Measurements from ENCODE around the gene BMP7. TPM values are rescaled to one million over a fixed set of nuclear protein-coding genes. Genes with fewer than 3 reads are reported as not detected.

Gene BMP7
- total and polyA plus RNA-seq, 2 of the 13 experiments (the other 11 are each of a cell fraction or from before 2014, with no cell fraction given), result not detected

DNA sequence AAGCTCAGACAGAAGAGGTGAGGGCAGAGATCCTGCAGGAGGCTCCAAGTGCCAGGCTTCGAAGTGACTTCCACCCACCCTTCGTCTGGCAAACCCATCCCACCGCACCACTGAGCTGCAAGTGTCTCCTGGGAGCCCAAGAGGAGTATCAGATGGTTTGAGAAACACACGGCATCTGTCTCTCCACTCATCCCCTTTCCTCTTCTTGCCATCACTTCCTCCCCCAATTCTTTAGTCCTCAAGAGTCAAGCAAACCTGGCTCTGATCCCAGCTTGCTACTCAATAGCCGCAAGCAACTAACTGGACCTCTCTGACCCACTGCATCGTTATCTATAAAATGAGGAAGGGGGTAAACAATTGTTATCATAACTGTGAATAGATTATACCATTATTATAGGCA is 142.1 kb downstream of the BMP7 start:
- no peak overlapping the region for H3K4me2 ChIP-seq (ENCODE audit: low read depth, low read length)
- TF ChIP-seq MED1 (CRISPR knock-in tag; IDR thresholded peaks at IDR 0.05) (no peak), ZNF569 (CRISPR knock-in tag; IDR thresholded peaks at IDR 0.05; ENCODE audit: borderline replicate concordance) (no peak), ZBTB42 (CRISPR knock-in tag; IDR thresholded peaks at IDR 0.05) (no peak), CHD2 (IDR thresholded peaks at IDR 0.05; ENCODE audit: low read depth, low read length) (no peak), CCAR2 (optimal IDR thresholded peaks at IDR 0.05; ENCODE audit: low read depth, low read length) (no peak), HMG20A (CRISPR knock-in tag; IDR thresholded peaks at IDR 0.05; ENCODE audit: borderline replicate concordance) (no peak), ZNF737 (CRISPR knock-in tag; IDR thresholded peaks at IDR 0.05; ENCODE audit: borderline replicate concordance) (no peak), MZF1 (CRISPR knock-in tag; IDR thresholded peaks at IDR 0.05; ENCODE audit: borderline replicate concordance) (no peak), ZNF367 (CRISPR knock-in tag; IDR thresholded peaks at IDR 0.05; ENCODE audit: borderline replicate concordance) (no peak), ZNF263 (CRISPR knock-in tag; IDR thresholded peaks at IDR 0.05) (no peak), MEIS1 (CRISPR knock-in tag; IDR thresholded peaks at IDR 0.05; ENCODE audit: borderline replicate concordance) (no peak), TAF15 (IDR thresholded peaks at IDR 0.05; ENCODE audit: low read depth, low read length, poor library complexity, severe bottlenecking) (no peak), ZNF121 (CRISPR knock-in tag; IDR thresholded peaks at IDR 0.05) (no peak), MYC (CRISPR knock-in tag; IDR thresholded peaks at IDR 0.05; ENCODE audit: borderline replicate concordance) (no peak), ZNF547 (CRISPR knock-in tag; IDR thresholded peaks at IDR 0.05) (no peak), GABPB1 (CRISPR knock-in tag; IDR thresholded peaks at IDR 0.05) (no peak), EHMT2 (IDR thresholded peaks at IDR 0.05; ENCODE audit: borderline replicate concordance, low read depth, low read length) (no peak)
- TF ChIP-seq, protein P1, sequence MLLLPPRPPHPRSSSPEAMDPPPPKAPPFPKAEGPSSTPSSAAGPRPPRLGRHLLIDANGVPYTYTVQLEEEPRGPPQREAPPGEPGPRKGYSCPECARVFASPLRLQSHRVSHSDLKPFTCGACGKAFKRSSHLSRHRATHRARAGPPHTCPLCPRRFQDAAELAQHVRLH (CRISPR knock-in tag; IDR thresholded peaks at IDR 0.05; ENCODE audit: borderline replicate concordance, low read depth), result no peak
- TF ChIP-seq, protein P2, sequence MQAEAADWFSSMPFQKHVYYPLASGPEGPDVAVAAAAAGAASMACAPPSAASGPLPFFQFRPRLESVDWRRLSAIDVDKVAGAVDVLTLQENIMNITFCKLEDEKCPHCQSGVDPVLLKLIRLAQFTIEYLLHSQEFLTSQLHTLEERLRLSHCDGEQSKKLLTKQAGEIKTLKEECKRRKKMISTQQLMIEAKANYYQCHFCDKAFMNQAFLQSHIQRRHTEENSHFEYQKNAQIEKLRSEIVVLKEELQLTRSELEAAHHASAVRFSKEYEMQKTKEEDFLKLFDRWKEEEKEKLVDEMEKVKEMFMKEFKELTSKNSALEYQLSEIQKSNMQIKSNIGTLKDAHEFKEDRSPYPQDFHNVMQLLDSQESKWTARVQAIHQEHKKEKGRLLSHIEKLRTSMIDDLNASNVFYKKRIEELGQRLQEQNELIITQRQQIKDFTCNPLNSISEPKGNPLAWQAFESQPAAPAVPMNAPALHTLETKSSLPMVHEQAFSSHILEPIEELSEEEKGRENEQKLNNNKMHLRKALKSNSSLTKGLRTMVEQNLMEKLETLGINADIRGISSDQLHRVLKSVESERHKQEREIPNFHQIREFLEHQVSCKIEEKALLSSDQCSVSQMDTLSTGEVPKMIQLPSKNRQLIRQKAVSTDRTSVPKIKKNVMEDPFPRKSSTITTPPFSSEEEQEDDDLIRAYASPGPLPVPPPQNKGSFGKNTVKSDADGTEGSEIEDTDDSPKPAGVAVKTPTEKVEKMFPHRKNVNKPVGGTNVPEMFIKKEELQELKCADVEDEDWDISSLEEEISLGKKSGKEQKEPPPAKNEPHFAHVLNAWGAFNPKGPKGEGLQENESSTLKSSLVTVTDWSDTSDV (CRISPR knock-in tag; IDR thresholded peaks at IDR 0.05), result no peak
- peaks cover 0 to 32% of the 10 kb centered on the region in 2 experiments; a peak in 2 of 5 replicates for H3K27me3 ChIP-seq (ENCODE audit: control insufficient read depth in 1 of 2, insufficient read depth in 2 of 2, low read length in 2 of 2)
- in situ Hi-C loops (cut with HindIII; ENCODE audit: extremely low pct_ligation_motif_present, low pct_unique_long_range_greater_than_20kb), result no loop called here
- no peak overlapping the region for H2AFZ ChIP-seq (ENCODE audit: low read length)
- H3K9me3 ChIP-seq (ENCODE audit: low read length), result no peaks in the 10 kb centered on the region
- no peaks in the 10 kb centered on the region for H4K20me1 ChIP-seq (ENCODE audit: insufficient read depth, low read length)
- no peak overlapping the region for H3K4me3 ChIP-seq (replicated peaks in 1 of 3; ENCODE audit: insufficient read depth in 1 of 3, low read depth in 2 of 3, low read length in 3 of 3)
- no peaks in the 10 kb centered on the region for H3K36me3 ChIP-seq (replicated peaks in 1 of 2; ENCODE audit: control insufficient read depth in 1 of 2, insufficient read depth in 2 of 2, low read length in 2 of 2)
- POLR2A ChIA-PET, result no interaction called here
- FAIRE-seq (no peak), DNase-seq (ENCODE audit: low spot score) (no peak), ATAC-seq (no peak)
- H3K27ac ChIP-seq (ENCODE audit: extremely low read length, insufficient read depth, low read length), result no peak overlapping the region
- no TSS peak for BruUV-seq (replicated peaks)
- H3K9ac ChIP-seq (ENCODE audit: insufficient read depth, low read depth, low read length), result no peak overlapping the region
- intact Hi-C loops (cut with micrococcal nuclease; ENCODE audit: unreplicated experiment), result no loop called here
- peaks cover 1% of the 10 kb centered on the region for H3K4me1 ChIP-seq (ENCODE audit: insufficient read depth, low read length)
- CTCF ChIA-PET (ENCODE audit: low intra/inter-chr PET ratio, low total read pairs), result no interaction called here
- WGBS (ENCODE audit: low lambda C conversion rate), result 36% methylated on average over 6 of the region's 6 CpGs
- no peaks in the 10 kb centered on the region for H3K79me2 ChIP-seq (ENCODE audit: insufficient read depth, low read length)
